ENCODE measurements around the gene TEX51. TPM values are rescaled to one million over a fixed set of nuclear protein-coding genes. Genes with fewer than 3 reads are reported as not detected.

TEX51 gene
- polyA plus RNA-seq, 1 experiment, result not detected

- POLR2A ChIA-PET, result no interaction called here
- DNase-seq (ENCODE audit: low read depth, low spot score), result peak; percentile 1
- CTCF ChIA-PET, result interaction anchor here (0.6 to 1.7 kb wide), 5 partner anchors 19 to 43 kb away, joined by 3 to 4 read pairs (median 3); no protein-coding TSS in a partner anchor
Measured at GRCh38 chr2:126886211-126886915, 12.3 kb upstream of the TEX51 start.

GRCh38 chr2:126886916-126887280, 11.8 kb upstream of the TEX51 start:
- peaks cover 10% of the 10 kb centered on the region for H3K27me3 ChIP-seq (ENCODE audit: control insufficient read depth, insufficient read depth, low read length)
- TF ChIP-seq CTCF (IDR thresholded peaks at IDR 0.05; ENCODE audit: low read depth, low read length), result no peak
- H3K27ac ChIP-seq (ENCODE audit: low read depth, low read length), result no peak overlapping the region
- H3K9me3 ChIP-seq (ENCODE audit: control insufficient read depth, insufficient read depth, low read length), result no peaks in the 10 kb centered on the region; the same call in 1 of the 2 replicates
- ChIA-PET CTCF (interaction anchor here (0.6 to 1.7 kb wide), 5 partner anchors 19 to 44 kb away, joined by 3 to 4 read pairs (median 3); no protein-coding TSS in a partner anchor), POLR2A (no interaction called here)
- no peak overlapping the region for H3K4me3 ChIP-seq (ENCODE audit: low read depth, low read length)
- no peak for DNase-seq (ENCODE audit: low read depth, low spot score)

More at GRCh38 chr2:126886211-126886915, 12.3 kb upstream of the TEX51 start:
- Histone ChIP-seq H3K9me3 (ENCODE audit: control insufficient read depth, insufficient read depth, low read length) (no peaks in the 10 kb centered on the region; the same call in 1 of the 2 replicates), H3K27ac (ENCODE audit: low read depth, low read length) (no peak overlapping the region), H3K27me3 (ENCODE audit: control insufficient read depth, insufficient read depth, low read length) (peaks cover 10% of the 10 kb centered on the region), H3K4me3 (ENCODE audit: low read depth, low read length) (peak overlapping the region; percentile 48)
- peak; percentile 56 for TF ChIP-seq CTCF (IDR thresholded peaks at IDR 0.05; ENCODE audit: low read depth, low read length)

GRCh38 chr2:126887506-126887905, 11.2 kb upstream of the TEX51 start:
- Histone ChIP-seq H3K27ac (ENCODE audit: low read depth, low read length) (no peak overlapping the region), H3K4me3 (ENCODE audit: low read depth, low read length) (no peak overlapping the region), H3K27me3 (ENCODE audit: control insufficient read depth, insufficient read depth, low read length) (peaks cover 7% of the 10 kb centered on the region), H3K9me3 (ENCODE audit: control insufficient read depth, insufficient read depth, low read length) (no peaks in the 10 kb centered on the region; the same call in 1 of the 2 replicates)
- no peak for TF ChIP-seq CTCF (IDR thresholded peaks at IDR 0.05; ENCODE audit: low read depth, low read length)
- CTCF ChIA-PET, result interaction anchor here (1.0 kb wide), 1 partner anchor 25 kb away, joined by 3 read pairs; no protein-coding TSS in a partner anchor
- POLR2A ChIA-PET, result no interaction called here
- DNase-seq (ENCODE audit: low read depth, low spot score), result no peak

- peaks cover 7% of the 10 kb centered on the region for H3K27me3 ChIP-seq (ENCODE audit: control insufficient read depth, insufficient read depth, low read length)
- ChIA-PET POLR2A (no interaction called here), CTCF (no interaction called here)
- no peak overlapping the region for H3K27ac ChIP-seq (ENCODE audit: low read depth, low read length)
- TF ChIP-seq CTCF (IDR thresholded peaks at IDR 0.05; ENCODE audit: low read depth, low read length), result no peak
- no peaks in the 10 kb centered on the region; the same call in 1 of the 2 replicates for H3K9me3 ChIP-seq (ENCODE audit: control insufficient read depth, insufficient read depth, low read length)
- DNase-seq (ENCODE audit: low read depth, low spot score), result no peak
- H3K4me3 ChIP-seq (ENCODE audit: low read depth, low read length), result no peak overlapping the region
Measured at GRCh38 chr2:126888046-126888445, 10.6 kb upstream of the TEX51 start.

GRCh38 chr2:126889071-126889470, 9.6 kb upstream of the TEX51 start:
- POLR2A ChIA-PET, result no interaction called here
- Histone ChIP-seq H3K27ac (ENCODE audit: low read depth, low read length) (no peak overlapping the region), H3K4me3 (ENCODE audit: low read depth, low read length) (no peak overlapping the region), H3K9me3 (ENCODE audit: control insufficient read depth, insufficient read depth, low read length) (no peaks in the 10 kb centered on the region; the same call in 1 of the 2 replicates), H3K27me3 (ENCODE audit: control insufficient read depth, insufficient read depth, low read length) (peaks cover 7% of the 10 kb centered on the region)
- no peak for TF ChIP-seq CTCF (IDR thresholded peaks at IDR 0.05; ENCODE audit: low read depth, low read length)
- no peak for DNase-seq (ENCODE audit: low read depth, low spot score)
- CTCF ChIA-PET, result no interaction called here

Measured in AG04450 (cell line).